A549 treated with RU486 at 1 μM for 4 hours (cell line): ENCODE results near the gene RHOXF2. TPM values are rescaled to one million over a fixed set of nuclear protein-coding genes. Genes with fewer than 3 reads are reported as not detected.

Experiments used
- total RNA-seq: library from RNA; stranded (reverse); fragments of 200-300 nt; extraction: Qiagen RNA extraction; gene quantifications from 5 replicates; pipeline ENCODE4 v1.2.3, GENCODE V29; 2022; ENCODE audit warnings: low read depth

Gene RHOXF2, protein sequence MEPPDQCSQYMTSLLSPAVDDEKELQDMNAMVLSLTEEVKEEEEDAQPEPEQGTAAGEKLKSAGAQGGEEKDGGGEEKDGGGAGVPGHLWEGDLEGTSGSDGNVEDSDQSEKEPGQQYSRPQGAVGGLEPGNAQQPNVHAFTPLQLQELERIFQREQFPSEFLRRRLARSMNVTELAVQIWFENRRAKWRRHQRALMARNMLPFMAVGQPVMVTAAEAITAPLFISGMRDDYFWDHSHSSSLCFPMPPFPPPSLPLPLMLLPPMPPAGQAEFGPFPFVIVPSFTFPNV
- not detected in 5 replicates for total RNA-seq

DNA sequence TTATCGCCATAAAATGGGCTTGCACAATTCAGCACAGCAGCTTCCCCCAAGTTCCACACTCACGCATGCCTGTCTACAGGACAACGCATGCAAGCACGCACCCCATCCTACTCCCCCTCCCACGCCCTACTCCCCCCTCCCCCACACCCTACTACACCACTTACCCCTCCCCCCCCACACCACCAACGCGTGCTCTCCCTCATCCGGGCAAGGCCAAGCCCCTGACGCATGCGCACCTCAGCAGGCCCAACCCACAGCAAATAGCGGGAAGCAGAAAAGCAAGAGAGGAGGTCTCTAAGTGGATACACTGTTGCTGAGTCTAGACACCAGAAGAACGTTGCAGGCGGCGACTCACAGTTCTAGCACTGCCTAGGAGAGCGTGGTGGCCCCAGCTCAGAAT lies at the start of gene RHOXF2:
Gene RHOXF2 (plus strand): TSS at position 301 of the 400 bp plus-strand sequence. CDS start 138 bp downstream, outside the sequence.

DNA sequence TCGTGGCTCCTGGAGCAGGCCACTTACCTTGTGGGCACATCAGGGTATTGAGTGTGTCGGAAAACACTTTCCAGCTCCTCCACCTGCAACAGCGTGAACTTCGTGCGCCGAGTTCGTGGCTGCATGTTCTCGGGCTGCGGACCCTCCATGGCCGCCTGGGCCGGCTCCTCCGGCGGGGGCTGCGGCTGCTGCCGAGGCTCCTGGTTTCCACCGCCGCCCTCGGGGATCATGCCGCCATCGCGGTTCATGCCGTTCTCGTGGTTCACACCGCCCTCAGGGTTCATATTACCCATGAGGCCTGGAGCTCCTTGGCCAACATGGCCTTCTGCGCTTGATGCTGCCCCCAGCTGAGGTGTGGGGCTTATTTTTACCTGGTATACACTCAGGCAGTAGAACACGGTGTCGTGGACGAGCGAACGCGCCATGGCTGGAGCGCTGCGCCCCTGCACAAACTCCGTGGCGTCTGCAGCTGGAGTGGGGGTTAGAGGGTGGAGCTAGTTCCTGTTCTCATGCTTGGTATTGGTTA lies 42.9 kb upstream of the RHOXF2 start, which contains the start of gene RHOXF1:
Gene RHOXF1 (minus strand): TSS at position 476 of the 526 bp plus-strand sequence. CDS start 51 bp downstream, at position 425.

Other genes starting within 250 kb of the RHOXF2 start
- gene NKAP, start 214.9 kb upstream of the RHOXF2 start, total RNA-seq: 6.9 to 8.7 TPM (median 7.2 TPM) in 5 replicates
- not detected in 5 replicates for gene RHOXF2B, start 80.9 kb upstream of the RHOXF2 start, total RNA-seq
- gene RHOXF1, start 42.7 kb upstream of the RHOXF2 start, total RNA-seq: not detected in 5 replicates
- gene ZBTB33, start 92.2 kb downstream of the RHOXF2 start, total RNA-seq: 3.5 to 13.2 TPM (median 12.3 TPM) in 5 replicates
- gene TMEM255A, start 152.8 kb downstream of the RHOXF2 start, total RNA-seq: 0.06 to 0.14 TPM (median 0.08 TPM) in 5 replicates
- gene ATP1B4, start 203.5 kb downstream of the RHOXF2 start, total RNA-seq: not detected in 5 replicates